HCT116 (cell line): ENCODE measurements around the gene RTF2. TPM values are rescaled to one million over a fixed set of nuclear protein-coding genes. Genes with fewer than 3 reads are reported as not detected.

Experiments
- ATAC-seq: fragments of 200-7000 bp; cut with Tn5 transposase; 2 replicates; pipeline ENCODE4 v1.9.1; 2020; ENCODE audit warnings: mild to moderate bottlenecking, moderate library complexity
- BruUV-seq: library from RNA; stranded (reverse); fragments of 400-500 nt; replicated peaks from 2 replicates; lab custom pipeline; 2021; lab: Mats Ljungman, UMichigan
- CTCF ChIA-PET: fragments of 300-600 bp; sonication (Branson Sonifier 250); formaldehyde crosslinking; loops from one replicate; lab custom pipeline; 2021; ENCODE audit warnings: antibody characterized with exemption; lab: Charles Lee
- POLR2A ChIA-PET: fragments of 300-600, 350-600 bp; sonication (Branson Sonifier 250); formaldehyde crosslinking; loops from one replicate; lab custom pipeline; 2021; ENCODE audit warnings: antibody characterized with exemption; lab: Charles Lee
- RAD21 ChIA-PET, 2 experiments: fragments of 300-600 bp; sonication (Branson Sonifier 250); formaldehyde crosslinking; loops; one replicate each; lab custom pipeline; 2023; ENCODE audit warnings: low total read pairs in 2 of 2; ENCODE audit not compliant: uncharacterized antibody in 2 of 2, unreplicated experiment in 2 of 2, low non-redundant PET in 1 of 2; lab: Charles Lee
- DNase-seq: peaks from one replicate; pipeline ENCODE4 v3.0.0-alpha.2; 2010; ENCODE audit warnings: low read depth, low spot score
- H2AFZ ChIP-seq: fragments of 200-600 bp; shearing (Covaris generic), sonication (generic); 2 replicates; pipeline ENCODE4 v1.6.1; 2017; ENCODE audit warnings: low read depth, mixed run types, mixed read lengths, antibody characterized with exemption, low read length; ENCODE audit not compliant: poor library complexity, severe bottlenecking
- H3K27ac ChIP-seq: 2 replicates; pipeline ENCODE4 v1.5.1; 2012; ENCODE audit warnings: low read depth, low read length
- H3K27me3 ChIP-seq: fragments of 200-600 bp; sonication (generic); 2 replicates; pipeline ENCODE4 v1.6.1; 2016; ENCODE audit warnings: mixed run types, low read length, mixed read lengths; ENCODE audit not compliant: insufficient read depth
- H3K36me3 ChIP-seq, 2 experiments: fragments of 200-500 bp in 1 of 2; fragments of 200-600 bp in 1 of 2; sonication (Bioruptor generic) in 1 of 2; sonication (generic) in 1 of 2; 2 replicates each; pipeline versions ENCODE4 v1.5.1 to v1.6.1; 2014 to 2016; ENCODE audit warnings: low read length in 2 of 2, inconsistent platforms in 1 of 2, mixed read lengths in 1 of 2, mixed run types in 1 of 2; ENCODE audit not compliant: insufficient read depth in 2 of 2, control insufficient read depth in 1 of 2
- H3K4me1 ChIP-seq, 2 experiments: fragments of 200-600 bp in 1 of 2; sonication (generic) in 1 of 2; 2 replicates each; pipeline versions ENCODE4 v1.5.1 to v1.6.1; 2012 to 2017; ENCODE audit warnings: low read length in 2 of 2, inconsistent platforms in 1 of 2, mild to moderate bottlenecking in 1 of 2, mixed read lengths in 1 of 2, mixed run types in 1 of 2, moderate library complexity in 1 of 2; ENCODE audit not compliant: insufficient read depth in 2 of 2, control insufficient read depth in 1 of 2
- H3K4me2 ChIP-seq: fragments of 200-600 bp; sonication (generic); 2 replicates; pipeline ENCODE4 v1.6.1; 2017; ENCODE audit warnings: mixed run types, low read length, mixed read lengths
- H3K4me3 ChIP-seq, 2 experiments: fragments of 200-600 bp in 1 of 2; sonication (generic) in 1 of 2; replicated peaks in 1 of 2; 2 replicates each; pipeline ENCODE4 v1.5.1; 2011 to 2016; ENCODE audit warnings: low read length in 2 of 2, control low read depth in 1 of 2, low read depth in 1 of 2, mild to moderate bottlenecking in 1 of 2, mixed read lengths in 1 of 2, mixed run types in 1 of 2
- H3K79me2 ChIP-seq: fragments of 200-600 bp; sonication (generic); 2 replicates; pipeline ENCODE4 v1.6.1; 2017; ENCODE audit warnings: mild to moderate bottlenecking, mixed run types, low read length, moderate library complexity, mixed read lengths; ENCODE audit not compliant: insufficient read depth
- H3K9ac ChIP-seq: fragments of 200-600 bp; sonication (generic); 2 replicates; pipeline ENCODE4 v1.6.1; 2016; ENCODE audit warnings: low read length, mixed read lengths
- H3K9me2 ChIP-seq: fragments of 200-600 bp; sonication (generic), shearing (Covaris generic); 2 replicates; pipeline ENCODE4 v1.6.1; 2017; ENCODE audit warnings: mixed run types, mild to moderate bottlenecking, moderate library complexity; ENCODE audit not compliant: insufficient read depth
- H3K9me3 ChIP-seq, 2 experiments: fragments of 200-500 bp in 1 of 2; fragments of 200-600 bp in 1 of 2; sonication (Bioruptor generic) in 1 of 2; sonication (generic) in 1 of 2; 2 replicates each; pipeline ENCODE4 v1.6.1; 2014 to 2017; ENCODE audit warnings: low read length in 2 of 2, mixed read lengths in 2 of 2, inconsistent platforms in 1 of 2, low read depth in 1 of 2, mild to moderate bottlenecking in 1 of 2, mixed run types in 1 of 2, moderate library complexity in 1 of 2; ENCODE audit not compliant: control insufficient read depth in 1 of 2, insufficient read depth in 1 of 2
- H4K20me1 ChIP-seq: fragments of 200-600 bp; sonication (generic), shearing (Covaris generic); 2 replicates; pipeline ENCODE4 v1.6.1; 2017; ENCODE audit warnings: mixed run types, mild to moderate bottlenecking, moderate library complexity; ENCODE audit not compliant: insufficient read depth
- ATF3 ChIP-seq: IDR thresholded peaks from 2 replicates; pipeline ENCODE4 v1.6.1; 2012
- CBX3 ChIP-seq: IDR thresholded peaks from 2 replicates; pipeline ENCODE4 v1.6.1; 2012; ENCODE audit warnings: low read depth
- CEBPB ChIP-seq: IDR thresholded peaks from 2 replicates; pipeline ENCODE4 v1.6.1; 2012; ENCODE audit warnings: low read depth
- EGR1 ChIP-seq: IDR thresholded peaks from 2 replicates; pipeline ENCODE4 v1.6.1; 2012; ENCODE audit warnings: low read depth
- ELF1 ChIP-seq: IDR thresholded peaks from 2 replicates; pipeline ENCODE4 v1.6.1; 2012; ENCODE audit warnings: low read depth, borderline replicate concordance
- EZH2phosphoT487 ChIP-seq: fragments of 200-600 bp; IDR thresholded peaks from 2 replicates; pipeline ENCODE4 v1.6.1; 2018; ENCODE audit warnings: antibody characterized with exemption, borderline replicate concordance
- JUND ChIP-seq: IDR thresholded peaks from 2 replicates; pipeline ENCODE4 v1.6.1; 2012
- POLR2AphosphoS5 ChIP-seq: IDR thresholded peaks from 2 replicates; pipeline ENCODE4 v1.6.1; 2011; ENCODE audit warnings: mild to moderate bottlenecking, low read depth, low read length, moderate library complexity
- SP1 ChIP-seq: IDR thresholded peaks from 2 replicates; pipeline ENCODE4 v1.6.1; 2012; ENCODE audit warnings: low read depth
- ZFX ChIP-seq: fragments of 450-650 bp; IDR thresholded peaks from 2 replicates; pipeline ENCODE4 v1.6.1; 2017
- intact Hi-C: fragments of 100-400 bp; cut with micrococcal nuclease; formaldehyde crosslinking; loops from 2 replicates; pipeline ENCODE4 v1.10.0; 2022
- total RNA-seq: library from RNA; stranded (reverse); gene quantifications from one replicate; pipeline ENCODE4 v1.2.1, GENCODE V29; 2021; ENCODE audit not compliant: unreplicated experiment

Gene RTF2
- total RNA-seq, 1 experiment from 2014 or later: 73.8 TPM

- intact Hi-C loops: no loop called here
- CTCF ChIA-PET: no interaction called here
- H4K20me1 ChIP-seq: no peaks in the 10 kb centered on the region
- no peaks in the 10 kb centered on the region for H3K27me3 ChIP-seq
- no peak for TF ChIP-seq SP1
- TF ChIP-seq CEBPB: no peak
- TF ChIP-seq ELF1: no peak
- no peak for TF ChIP-seq POLR2AphosphoS5
- TF ChIP-seq CBX3: no peak
- no peaks in the 10 kb centered on the region for H3K9me2 ChIP-seq
- H3K4me3 ChIP-seq: no peak overlapping the region
- ATAC-seq (no peak), DNase-seq (no peak)
- RAD21 ChIA-PET: no interaction called here
- no peaks in the 10 kb centered on the region for H3K9me3 ChIP-seq
- H2AFZ ChIP-seq: no peak overlapping the region
- no peaks in the 10 kb centered on the region for H3K79me2 ChIP-seq
- no peak overlapping the region for H3K9ac ChIP-seq
- no peak overlapping the region for H3K27ac ChIP-seq
- POLR2A ChIA-PET: no interaction called here
- H3K4me1 ChIP-seq: no peaks in the 10 kb centered on the region
- no TSS peak for BruUV-seq
- H3K36me3 ChIP-seq: no peaks in the 10 kb centered on the region
- no peak overlapping the region for H3K4me2 ChIP-seq
Measured at GRCh38 chr20:56447227-56447626, 21.2 kb upstream of the RTF2 start.

- no peaks in the 10 kb centered on the region for H3K79me2 ChIP-seq
- POLR2A ChIA-PET: no interaction called here
- no peaks in the 10 kb centered on the region for H3K27me3 ChIP-seq
- no TSS peak for BruUV-seq
- H3K9me3 ChIP-seq: no peaks in the 10 kb centered on the region
- H3K9ac ChIP-seq: no peak overlapping the region
- DNase-seq (no peak), ATAC-seq (no peak)
- CTCF ChIA-PET: no interaction called here
- intact Hi-C loops: no loop called here
- no peaks in the 10 kb centered on the region for H3K9me2 ChIP-seq
- H3K4me2 ChIP-seq: no peak overlapping the region
- no peaks in the 10 kb centered on the region for H4K20me1 ChIP-seq
- TF ChIP-seq SP1 (no peak), EGR1 (no peak), CBX3 (no peak), ZFX (no peak), JUND (no peak), ATF3 (no peak), EZH2phosphoT487 (no peak)
- no peak overlapping the region for H3K4me3 ChIP-seq
- no peak overlapping the region for H2AFZ ChIP-seq
- H3K36me3 ChIP-seq: no peaks in the 10 kb centered on the region
- H3K4me1 ChIP-seq: no peaks in the 10 kb centered on the region
- RAD21 ChIA-PET: no interaction called here
- H3K27ac ChIP-seq: no peak overlapping the region
Measured at GRCh38 chr20:56449459-56449858, 19.0 kb upstream of the RTF2 start.
